Head of caudate nucleus (tissue), 42 donors: ENCODE results near the gene IL34.

ENCODE experiments used
- DNase-seq, 42 donors: peaks; one replicate each; pipeline versions ENCODE4 v3.0.0 to v3.0.0-alpha.2; 2020 to 2021; ENCODE audit warnings: mixed read lengths in 7 of 42
- intact Hi-C: fragments of 100-400 bp; cut with DNase I; formaldehyde crosslinking; loops from one replicate; pipeline ENCODE4 v1.15.0; 2022

IL34 gene

DNA sequence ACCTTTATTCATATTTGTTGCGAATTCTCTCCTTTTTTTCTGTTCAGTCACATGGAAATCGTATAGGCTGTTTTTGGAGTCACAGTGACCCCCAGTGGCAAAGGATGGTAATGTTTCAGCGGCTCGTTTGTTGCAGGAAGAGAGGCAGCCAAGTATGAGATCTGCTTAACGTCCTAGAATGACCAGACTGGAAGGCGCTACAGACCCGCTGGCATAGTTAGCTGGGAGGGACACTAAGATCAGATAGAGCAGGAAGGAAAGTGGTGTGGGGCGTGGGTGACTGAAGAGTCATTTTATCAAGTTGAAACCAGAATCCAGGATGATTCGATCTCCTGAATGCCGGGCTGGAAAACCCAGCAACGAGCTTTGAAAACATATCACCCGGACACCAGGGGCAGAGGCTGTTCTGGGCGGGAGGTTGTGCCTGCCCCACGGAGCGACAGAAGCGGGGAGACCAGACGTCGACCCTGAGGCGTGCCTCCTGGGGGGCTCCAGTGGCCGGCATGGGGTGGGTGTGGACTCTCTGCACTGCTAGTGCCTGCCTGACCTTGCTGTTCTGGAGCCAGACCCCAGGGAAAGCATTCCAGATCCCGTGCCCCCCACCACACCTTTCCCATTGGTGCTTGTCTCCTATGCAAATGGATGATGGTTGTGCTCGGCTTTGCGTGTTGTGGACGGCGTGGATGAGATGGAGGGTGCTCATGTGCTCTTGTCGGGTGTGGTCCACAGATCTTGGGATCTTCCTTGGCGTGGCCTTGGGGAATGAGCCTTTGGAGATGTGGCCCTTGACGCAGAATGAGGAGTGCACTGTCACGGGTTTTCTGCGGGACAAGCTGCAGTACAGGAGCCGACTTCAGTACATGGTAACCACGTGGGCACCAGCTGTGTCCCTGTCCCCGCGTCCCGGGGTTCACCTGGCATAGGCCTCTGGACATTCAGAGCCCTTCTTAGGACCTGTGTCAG lies 7.7 kb downstream of the IL34 start:
- intact Hi-C loops, result loop anchor here (5.0 to 10.0 kb wide), 3 partner anchors 132 to 287 kb away; partner anchors contain the start of genes COG4 and SF3B3
- peak in 41 of 42 donors; percentile 62 to 92 (median 82) for DNase-seq

- peak in 1 of 42 donors; percentile 13 for DNase-seq
- intact Hi-C loops, result loop anchor here (10.0 kb wide), 1 partner anchor 261 kb away; no protein-coding TSS in a partner anchor
These were observed 9.8 kb downstream of the IL34 start for GRCh38 chr16:70656065-70656711.

GRCh38 chr16:70656712-70657263 lies 10.4 kb downstream of the IL34 start:
- intact Hi-C loops, result loop anchor here (10.0 kb wide), 1 partner anchor 262 kb away; no protein-coding TSS in a partner anchor
- DNase-seq, result peak in 2 of 42 donors; percentile 28 to 34

- intact Hi-C loops, result loop anchor here (10.0 kb wide), 1 partner anchor 263 kb away; no protein-coding TSS in a partner anchor
- DNase-seq, result peak in 3 of 42 donors; percentile 9 to 26 (median 18)
These were observed 11.6 kb downstream of the IL34 start for GRCh38 chr16:70657956-70658355.

GRCh38 chr16:70658921-70659320 lies 12.6 kb downstream of the IL34 start:
- intact Hi-C loops, result loop anchor here (10.0 kb wide), 1 partner anchor 264 kb away; no protein-coding TSS in a partner anchor
- DNase-seq, result peak in 2 of 42 donors; percentile 7 to 19

DNA sequence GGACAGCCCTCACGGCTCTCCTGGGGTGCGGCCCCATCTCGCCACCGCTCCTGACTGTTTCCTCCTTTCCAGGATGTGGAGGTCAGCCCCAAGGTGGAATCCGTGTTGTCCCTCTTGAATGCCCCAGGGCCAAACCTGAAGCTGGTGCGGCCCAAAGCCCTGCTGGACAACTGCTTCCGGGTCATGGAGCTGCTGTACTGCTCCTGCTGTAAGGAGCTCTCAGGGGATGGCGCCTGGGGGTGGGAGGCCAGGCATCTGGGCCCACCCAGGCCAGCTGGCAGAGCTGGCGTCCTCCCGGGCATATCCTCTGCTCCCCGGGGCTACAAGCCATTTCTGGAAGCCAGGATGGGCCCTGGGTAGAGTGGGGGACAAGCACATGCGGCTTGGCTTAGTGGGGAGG lies 13.2 kb downstream of the IL34 start:
- peak in 3 of 42 donors; percentile 14 to 32 (median 25) for DNase-seq
- intact Hi-C loops, result loop anchor here (10.0 kb wide), 1 partner anchor 265 kb away; no protein-coding TSS in a partner anchor

GRCh38 chr16:70659953-70660671 lies 13.8 kb downstream of the IL34 start:
- peak in 4 of 42 donors; percentile 9 to 29 (median 22) for DNase-seq
- intact Hi-C loops, result loop anchor here (10.0 kb wide), 1 partner anchor 265 kb away; no protein-coding TSS in a partner anchor

- intact Hi-C loops, result no loop called here
- DNase-seq, result peak in 8 of 42 donors; percentile 6 to 42 (median 23)
These were observed 14.5 kb downstream of the IL34 start for GRCh38 chr16:70660672-70661350.

DNA sequence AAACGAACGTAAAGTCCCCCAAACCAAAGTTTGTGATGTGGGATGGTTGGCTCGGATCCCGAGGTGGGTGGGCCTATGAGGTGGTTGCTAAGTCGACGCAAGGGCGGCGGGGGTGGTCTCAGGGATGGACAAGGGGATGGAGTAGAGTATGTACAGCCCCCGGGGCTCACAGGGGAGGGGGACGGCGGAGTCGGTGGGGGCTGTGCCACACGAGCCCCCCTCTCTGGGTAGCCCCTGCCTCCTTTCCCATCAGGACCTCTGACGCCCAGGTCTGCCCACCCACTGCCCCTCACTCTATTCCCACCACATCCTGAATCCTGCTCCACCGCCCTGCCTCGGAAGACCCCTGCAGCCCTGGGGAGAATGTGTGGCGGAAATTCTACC lies 15.2 kb downstream of the IL34 start:
- intact Hi-C loops, result no loop called here
- peak in 7 of 42 donors; percentile 10 to 45 (median 23) for DNase-seq

DNA sequence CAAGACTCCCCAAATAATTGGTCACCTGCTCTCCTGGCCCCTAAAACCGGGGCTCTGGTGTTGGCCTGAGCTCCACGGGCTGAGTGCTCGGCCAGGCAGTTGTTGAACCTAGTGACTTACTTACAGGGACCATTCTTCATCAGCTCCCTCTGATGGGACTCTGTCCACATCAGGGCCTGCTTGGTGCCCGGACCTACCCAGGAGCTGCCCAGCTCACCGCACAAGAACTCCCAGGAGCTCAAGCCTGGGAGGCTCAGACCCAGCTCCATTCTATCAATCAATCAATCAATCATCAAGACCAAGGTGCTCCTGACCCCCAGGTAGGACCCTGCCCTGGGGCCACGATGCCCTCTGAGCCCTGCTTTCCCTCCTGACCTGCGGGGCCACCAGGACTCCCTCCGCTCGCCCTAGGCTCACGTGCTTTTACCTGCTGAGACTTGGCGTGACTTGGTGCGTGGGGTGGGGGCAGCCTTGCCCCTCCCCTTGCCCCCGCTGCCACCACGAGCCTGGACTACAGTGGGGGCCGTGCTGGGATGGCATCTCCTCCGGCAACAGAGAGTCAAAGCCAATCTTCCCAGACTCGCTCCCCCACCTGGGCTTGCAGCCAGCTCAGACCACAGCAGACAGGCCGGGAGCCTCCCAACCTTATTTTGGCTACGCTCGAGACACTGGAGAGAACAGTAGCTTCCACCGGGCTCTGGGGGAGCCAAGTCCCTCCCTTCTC lies 15.7 kb downstream of the IL34 start:
- intact Hi-C loops, result no loop called here

DNA sequence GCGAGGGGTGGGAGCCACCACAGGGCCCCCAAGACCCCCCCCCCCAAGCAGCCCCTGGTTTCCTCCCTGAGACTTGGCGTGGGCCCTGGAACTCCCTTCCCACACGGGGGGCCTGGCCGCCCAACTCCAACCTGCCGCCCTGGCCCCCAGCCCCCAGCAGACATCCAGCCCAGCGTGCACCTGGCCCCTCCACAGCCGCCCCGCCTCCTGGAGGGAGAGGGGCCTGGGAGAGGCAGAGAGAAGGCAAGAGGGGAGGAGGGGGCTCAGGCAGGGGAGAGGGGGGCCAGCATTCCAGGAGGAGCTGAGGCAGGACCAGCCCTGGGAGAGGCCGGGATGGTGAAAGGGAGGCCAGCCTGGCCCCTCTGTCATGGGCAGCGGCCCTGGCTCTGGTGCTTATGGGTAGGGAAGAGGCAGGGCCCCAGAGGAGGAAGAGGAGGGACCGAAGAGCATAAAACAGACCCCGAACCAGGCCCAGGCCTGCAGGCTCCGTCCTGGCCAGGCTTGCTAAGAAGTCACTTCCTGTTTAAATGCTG lies 16.7 kb downstream of the IL34 start:
- intact Hi-C loops, result no loop called here
- DNase-seq, result peak in 5 of 42 donors; percentile 3 to 33 (median 12)

More for the DNA sequence above, 15.7 kb downstream of the IL34 start:
- peak in 8 of 42 donors; percentile 10 to 45 (median 30) for DNase-seq

- DNase-seq, result peak in 6 of 42 donors; percentile 4 to 41 (median 18)
- intact Hi-C loops, result no loop called here
These were observed 17.4 kb downstream of the IL34 start for GRCh38 chr16:70663524-70664324.

DNA sequence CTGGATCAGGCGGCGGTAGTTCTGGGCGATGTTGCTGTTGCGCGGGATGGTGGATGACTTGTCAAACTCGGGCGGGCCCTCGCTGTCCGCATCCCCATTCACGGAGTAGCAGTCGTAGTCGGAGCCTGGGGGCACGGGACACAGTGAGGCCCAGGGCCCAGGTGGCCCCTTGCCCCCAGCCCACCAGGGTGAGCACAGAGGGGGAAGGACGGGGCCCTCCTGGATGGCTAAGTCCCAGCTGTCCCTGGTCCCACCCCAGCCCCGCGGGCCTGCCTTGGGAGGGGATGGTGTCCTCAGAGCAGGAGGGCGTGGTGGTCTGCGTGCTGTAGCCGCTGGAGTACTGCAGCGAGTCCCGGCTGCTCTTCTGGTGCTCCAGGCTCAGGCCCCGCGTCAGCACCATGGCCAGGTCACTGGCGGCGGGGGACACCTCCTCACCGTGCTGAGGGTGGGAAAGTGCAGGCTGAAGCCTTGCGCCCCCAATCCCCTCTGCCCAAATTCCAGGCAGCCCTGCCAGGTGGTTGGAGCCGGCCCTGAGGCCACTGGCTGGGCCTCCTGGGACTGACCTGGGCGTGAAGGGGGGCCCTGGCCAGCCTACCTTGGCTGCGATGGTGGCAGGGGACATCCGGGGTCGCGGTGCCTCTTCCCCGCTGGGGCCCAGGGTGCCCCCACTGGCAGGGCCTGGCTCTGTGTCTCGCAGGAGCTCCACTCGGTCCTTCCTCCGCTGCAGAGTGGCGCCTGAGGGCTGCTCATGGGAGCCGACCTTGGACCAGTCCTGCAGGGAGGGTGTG lies 18.2 kb downstream of the IL34 start:
- intact Hi-C loops, result no loop called here
- peak in 8 of 42 donors; percentile 2 to 41 (median 15) for DNase-seq

GRCh38 chr16:70665113-70665694 lies 18.8 kb downstream of the IL34 start:
- intact Hi-C loops, result no loop called here
- peak in 8 of 42 donors; percentile 3 to 35 (median 16) for DNase-seq
